Left kidney (tissue), 2 donors: ENCODE data around the gene DAB2IP. TPM values are rescaled to one million over a fixed set of nuclear protein-coding genes. Genes with fewer than 3 reads are reported as not detected.

Source experiments
- DNase-seq: peaks from one replicate; pipeline ENCODE4 v3.0.0-alpha.2; 2013
- polyA plus RNA-seq: library from polyadenylated mRNA; unstranded; fragments of 120-200 nt; gene quantifications from one replicate; pipeline ENCODE4 v1.2.1, GENCODE V29; 2013; ENCODE audit not compliant: insufficient read length

DAB2IP gene
- polyA plus RNA-seq, 1 donor: 42.5 TPM

GRCh38 chr9:121744687-121745395 is 93.4 kb downstream of the DAB2IP start:
- no peak for DNase-seq

- DNase-seq: no peak
Measured at GRCh38 chr9:121745396-121745695, 93.9 kb downstream of the DAB2IP start.

GRCh38 chr9:121746411-121746810 is 95.0 kb downstream of the DAB2IP start:
- no peak for DNase-seq

GRCh38 chr9:121746866-121747265 is 95.4 kb downstream of the DAB2IP start:
- DNase-seq: no peak

- DNase-seq: no peak
Measured at GRCh38 chr9:121748074-121748473, 96.6 kb downstream of the DAB2IP start.

GRCh38 chr9:121748727-121749423 is 97.4 kb downstream of the DAB2IP start:
- no peak for DNase-seq

GRCh38 chr9:121749614-121750013 is 98.2 kb downstream of the DAB2IP start:
- DNase-seq: no peak

GRCh38 chr9:121750259-121750714 is 98.9 kb downstream of the DAB2IP start:
- no peak for DNase-seq

GRCh38 chr9:121750715-121751623 is 99.5 kb downstream of the DAB2IP start:
- DNase-seq: no peak

- no peak for DNase-seq
Measured at GRCh38 chr9:121751686-121752445, 100.4 kb downstream of the DAB2IP start.

- DNase-seq: no peak
Measured at GRCh38 chr9:121752929-121753328, 101.5 kb downstream of the DAB2IP start.

GRCh38 chr9:121753802-121754654 is 102.6 kb downstream of the DAB2IP start:
- DNase-seq: no peak

GRCh38 chr9:121754655-121755436 is 103.4 kb downstream of the DAB2IP start:
- DNase-seq: no peak

- DNase-seq: no peak
Measured at GRCh38 chr9:121755581-121755980, 104.1 kb downstream of the DAB2IP start.

GRCh38 chr9:121756474-121757280 is 105.2 kb downstream of the DAB2IP start:
- no peak for DNase-seq

- no peak for DNase-seq
Measured at GRCh38 chr9:121757281-121757585, 105.8 kb downstream of the DAB2IP start.

- DNase-seq: no peak
Measured at GRCh38 chr9:121758693-121759092, 107.3 kb downstream of the DAB2IP start.

GRCh38 chr9:121759996-121760395 is 108.6 kb downstream of the DAB2IP start:
- no peak for DNase-seq

GRCh38 chr9:121760571-121760970 is 109.1 kb downstream of the DAB2IP start:
- no peak for DNase-seq

GRCh38 chr9:121763131-121763530 is 111.7 kb downstream of the DAB2IP start:
- DNase-seq: no peak
